ENCODE measurements around the gene ANXA3.

The ANXA3 gene

DNA sequence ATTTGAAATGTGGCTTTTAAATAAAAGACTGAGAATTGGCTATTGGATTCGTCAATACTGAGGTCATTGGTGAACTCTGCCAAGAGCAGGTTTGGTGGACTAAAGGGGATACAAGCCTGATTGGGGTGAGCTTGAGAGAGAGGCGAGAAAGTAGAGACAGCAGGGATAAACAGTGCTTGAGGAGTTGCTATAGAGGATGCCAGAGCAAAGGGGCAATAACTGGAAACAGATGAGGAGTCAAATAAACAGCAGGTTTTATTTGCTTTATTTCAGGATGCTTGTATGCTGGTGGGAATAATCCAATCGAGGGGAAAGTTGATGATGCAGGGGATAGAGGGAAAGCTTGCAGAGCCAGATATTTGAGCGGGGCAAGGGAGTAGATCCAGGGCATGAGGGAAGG lies 24.0 kb upstream of the ANXA3 start:
- no peak for TF ChIP-seq ZBTB7A (IDR thresholded peaks at IDR 0.05; ENCODE audit: low read depth)
- no peak for TF ChIP-seq YY1 (IDR thresholded peaks at IDR 0.05; ENCODE audit: low read depth)
- TF ChIP-seq CEBPB (IDR thresholded peaks at IDR 0.05): no peak
- TF ChIP-seq TCF12 (IDR thresholded peaks at IDR 0.05; ENCODE audit: low read depth): no peak
- TF ChIP-seq, protein P1, sequence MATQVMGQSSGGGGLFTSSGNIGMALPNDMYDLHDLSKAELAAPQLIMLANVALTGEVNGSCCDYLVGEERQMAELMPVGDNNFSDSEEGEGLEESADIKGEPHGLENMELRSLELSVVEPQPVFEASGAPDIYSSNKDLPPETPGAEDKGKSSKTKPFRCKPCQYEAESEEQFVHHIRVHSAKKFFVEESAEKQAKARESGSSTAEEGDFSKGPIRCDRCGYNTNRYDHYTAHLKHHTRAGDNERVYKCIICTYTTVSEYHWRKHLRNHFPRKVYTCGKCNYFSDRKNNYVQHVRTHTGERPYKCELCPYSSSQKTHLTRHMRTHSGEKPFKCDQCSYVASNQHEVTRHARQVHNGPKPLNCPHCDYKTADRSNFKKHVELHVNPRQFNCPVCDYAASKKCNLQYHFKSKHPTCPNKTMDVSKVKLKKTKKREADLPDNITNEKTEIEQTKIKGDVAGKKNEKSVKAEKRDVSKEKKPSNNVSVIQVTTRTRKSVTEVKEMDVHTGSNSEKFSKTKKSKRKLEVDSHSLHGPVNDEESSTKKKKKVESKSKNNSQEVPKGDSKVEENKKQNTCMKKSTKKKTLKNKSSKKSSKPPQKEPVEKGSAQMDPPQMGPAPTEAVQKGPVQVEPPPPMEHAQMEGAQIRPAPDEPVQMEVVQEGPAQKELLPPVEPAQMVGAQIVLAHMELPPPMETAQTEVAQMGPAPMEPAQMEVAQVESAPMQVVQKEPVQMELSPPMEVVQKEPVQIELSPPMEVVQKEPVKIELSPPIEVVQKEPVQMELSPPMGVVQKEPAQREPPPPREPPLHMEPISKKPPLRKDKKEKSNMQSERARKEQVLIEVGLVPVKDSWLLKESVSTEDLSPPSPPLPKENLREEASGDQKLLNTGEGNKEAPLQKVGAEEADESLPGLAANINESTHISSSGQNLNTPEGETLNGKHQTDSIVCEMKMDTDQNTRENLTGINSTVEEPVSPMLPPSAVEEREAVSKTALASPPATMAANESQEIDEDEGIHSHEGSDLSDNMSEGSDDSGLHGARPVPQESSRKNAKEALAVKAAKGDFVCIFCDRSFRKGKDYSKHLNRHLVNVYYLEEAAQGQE (IDR thresholded peaks at IDR 0.05; ENCODE audit: low read depth): no peak
- no peak for TF ChIP-seq TAF1 (IDR thresholded peaks at IDR 0.05; ENCODE audit: low read depth)
- no peak for TF ChIP-seq EGR1 (IDR thresholded peaks at IDR 0.05)
- no peak for TF ChIP-seq NFIC (IDR thresholded peaks at IDR 0.05)
- TF ChIP-seq, protein P2, sequence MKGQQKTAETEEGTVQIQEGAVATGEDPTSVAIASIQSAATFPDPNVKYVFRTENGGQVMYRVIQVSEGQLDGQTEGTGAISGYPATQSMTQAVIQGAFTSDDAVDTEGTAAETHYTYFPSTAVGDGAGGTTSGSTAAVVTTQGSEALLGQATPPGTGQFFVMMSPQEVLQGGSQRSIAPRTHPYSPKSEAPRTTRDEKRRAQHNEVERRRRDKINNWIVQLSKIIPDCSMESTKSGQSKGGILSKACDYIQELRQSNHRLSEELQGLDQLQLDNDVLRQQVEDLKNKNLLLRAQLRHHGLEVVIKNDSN (IDR thresholded peaks at IDR 0.05): no peak
- TF ChIP-seq RAD21 (IDR thresholded peaks at IDR 0.05; ENCODE audit: low read depth): no peak
- TF ChIP-seq, protein P3, sequence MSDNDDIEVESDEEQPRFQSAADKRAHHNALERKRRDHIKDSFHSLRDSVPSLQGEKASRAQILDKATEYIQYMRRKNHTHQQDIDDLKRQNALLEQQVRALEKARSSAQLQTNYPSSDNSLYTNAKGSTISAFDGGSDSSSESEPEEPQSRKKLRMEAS (IDR thresholded peaks at IDR 0.05): no peak
- TF ChIP-seq FOXM1 (IDR thresholded peaks at IDR 0.05; ENCODE audit: borderline replicate concordance, low read depth): no peak
- TF ChIP-seq TEAD4 (IDR thresholded peaks at IDR 0.05): no peak
- TF ChIP-seq CREB1 (IDR thresholded peaks at IDR 0.05; ENCODE audit: low read depth): no peak
- TF ChIP-seq EP300 (IDR thresholded peaks at IDR 0.05; ENCODE audit: borderline replicate concordance): no peak

DNA sequence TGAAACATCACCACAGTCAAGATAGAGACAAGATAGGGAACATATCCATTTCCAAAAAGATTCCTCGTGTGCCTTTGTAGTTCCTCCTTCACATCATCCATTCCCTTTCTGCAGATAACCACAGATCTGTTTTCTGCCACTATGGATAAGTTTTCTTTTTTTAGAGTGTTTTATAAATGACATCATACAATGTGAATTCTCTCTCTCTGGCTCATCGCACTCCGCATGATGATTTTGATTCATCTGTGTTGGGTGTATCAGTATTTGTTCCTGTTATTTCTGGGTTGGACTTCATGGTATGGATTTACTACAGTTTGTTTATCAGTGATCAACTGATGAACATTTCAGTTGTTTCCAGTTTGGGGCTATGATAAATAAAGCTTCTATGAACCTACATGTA lies 23.2 kb upstream of the ANXA3 start:
- TF ChIP-seq, protein P2 (IDR thresholded peaks at IDR 0.05): no peak
- TF ChIP-seq NFIC (IDR thresholded peaks at IDR 0.05): no peak
- no peak for TF ChIP-seq ZBTB7A (IDR thresholded peaks at IDR 0.05; ENCODE audit: low read depth)
- no peak for TF ChIP-seq FOXM1 (IDR thresholded peaks at IDR 0.05; ENCODE audit: borderline replicate concordance, low read depth)
- TF ChIP-seq, protein P3 (IDR thresholded peaks at IDR 0.05): no peak
- TF ChIP-seq, protein P1 (IDR thresholded peaks at IDR 0.05; ENCODE audit: low read depth): no peak
- no peak for TF ChIP-seq RAD21 (IDR thresholded peaks at IDR 0.05; ENCODE audit: low read depth)
- TF ChIP-seq TAF1 (IDR thresholded peaks at IDR 0.05; ENCODE audit: low read depth): no peak
- no peak for TF ChIP-seq EGR1 (IDR thresholded peaks at IDR 0.05)
- TF ChIP-seq YY1 (IDR thresholded peaks at IDR 0.05; ENCODE audit: low read depth): no peak

DNA sequence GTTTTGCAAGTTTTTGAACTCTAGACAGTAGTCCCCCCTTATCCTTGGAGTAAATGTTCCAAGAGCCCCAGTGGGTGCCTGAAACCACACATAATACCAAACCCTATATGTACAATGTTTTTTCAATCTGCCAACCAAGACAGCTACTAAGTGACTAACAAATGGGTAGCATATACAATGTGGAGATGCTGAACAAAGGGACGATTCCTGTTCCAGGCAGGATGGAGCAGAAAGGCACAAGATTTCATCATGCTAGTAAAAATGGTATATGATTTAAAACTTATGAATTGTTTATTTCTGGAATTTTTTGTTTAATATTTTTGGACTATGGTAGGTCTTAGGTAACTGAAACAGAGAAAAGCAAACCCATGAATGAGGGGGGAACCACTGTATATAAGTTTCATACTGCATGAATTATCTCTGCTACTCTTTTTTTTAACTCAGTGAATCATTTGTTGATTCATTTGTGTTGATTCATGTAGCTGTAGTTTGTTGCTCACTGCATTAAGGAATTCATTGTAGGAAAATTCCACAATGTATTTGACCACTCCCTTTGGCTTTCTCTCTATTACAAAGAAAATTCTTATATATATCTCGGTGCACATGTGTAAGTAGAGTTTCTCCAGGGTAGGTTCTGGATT lies 21.9 kb upstream of the ANXA3 start:
- TF ChIP-seq, protein P3 (IDR thresholded peaks at IDR 0.05): no peak
- no peak for TF ChIP-seq TAF1 (IDR thresholded peaks at IDR 0.05; ENCODE audit: low read depth)

DNA sequence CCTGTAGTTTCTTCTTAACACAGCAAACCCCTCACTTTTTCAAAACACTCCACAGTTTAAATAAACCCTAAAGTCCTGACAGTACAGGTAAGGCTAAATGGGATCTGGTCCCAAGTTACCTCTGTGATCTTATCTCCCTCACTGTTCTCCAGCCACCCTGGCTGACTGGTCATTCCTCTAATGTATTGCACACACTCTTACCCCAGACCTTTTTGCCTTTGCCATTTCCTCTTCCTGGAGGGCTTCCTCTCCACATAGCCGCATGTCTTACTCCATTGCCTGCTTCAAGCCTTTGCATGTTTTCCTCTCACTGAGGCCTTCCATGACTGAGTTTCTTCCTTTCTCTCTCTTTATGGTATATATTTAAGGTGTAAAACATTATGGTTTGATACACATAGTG lies 19.5 kb upstream of the ANXA3 start:
- TF ChIP-seq CEBPB (IDR thresholded peaks at IDR 0.05): no peak
- no peak for TF ChIP-seq TAF1 (IDR thresholded peaks at IDR 0.05; ENCODE audit: low read depth)
- TF ChIP-seq NFIC (IDR thresholded peaks at IDR 0.05): no peak
- TF ChIP-seq ZBTB7A (IDR thresholded peaks at IDR 0.05; ENCODE audit: low read depth): no peak
- no peak for TF ChIP-seq FOXM1 (IDR thresholded peaks at IDR 0.05; ENCODE audit: borderline replicate concordance, low read depth)
- TF ChIP-seq, protein P2 (IDR thresholded peaks at IDR 0.05): no peak
- no peak for TF ChIP-seq TEAD4 (IDR thresholded peaks at IDR 0.05)

DNA sequence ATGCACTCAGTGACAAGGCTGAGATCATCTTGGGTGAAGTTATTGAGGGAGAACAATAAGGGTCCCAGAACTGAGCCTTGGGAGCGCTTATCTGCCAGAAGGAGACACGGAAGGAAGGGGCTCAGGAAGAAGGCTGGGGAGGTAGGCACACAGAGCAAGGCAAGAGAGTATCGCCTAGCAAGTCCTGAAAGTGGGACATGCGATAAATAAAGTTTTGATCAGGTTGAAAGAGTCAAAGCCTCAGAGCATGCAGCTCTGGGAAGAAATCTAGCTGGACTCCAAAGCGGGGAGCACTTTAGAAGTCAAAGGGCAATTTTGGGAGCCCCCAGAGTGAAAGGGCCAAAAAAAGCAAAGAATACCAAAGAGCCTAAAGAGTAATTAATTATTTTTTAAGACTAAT lies 17.7 kb upstream of the ANXA3 start:
- TF ChIP-seq FOXM1 (IDR thresholded peaks at IDR 0.05; ENCODE audit: borderline replicate concordance, low read depth) (no peak), EGR1 (IDR thresholded peaks at IDR 0.05) (no peak), TCF12 (IDR thresholded peaks at IDR 0.05; ENCODE audit: low read depth) (no peak), ZBTB7A (IDR thresholded peaks at IDR 0.05; ENCODE audit: low read depth) (no peak), NFIC (IDR thresholded peaks at IDR 0.05) (no peak), RAD21 (IDR thresholded peaks at IDR 0.05; ENCODE audit: low read depth) (no peak), EP300 (IDR thresholded peaks at IDR 0.05; ENCODE audit: borderline replicate concordance) (no peak), TAF1 (IDR thresholded peaks at IDR 0.05; ENCODE audit: low read depth) (no peak), CREB1 (IDR thresholded peaks at IDR 0.05; ENCODE audit: low read depth) (no peak), CEBPB (IDR thresholded peaks at IDR 0.05) (no peak), YY1 (IDR thresholded peaks at IDR 0.05; ENCODE audit: low read depth) (no peak), TEAD4 (IDR thresholded peaks at IDR 0.05) (no peak)
- TF ChIP-seq, protein P2 (IDR thresholded peaks at IDR 0.05): no peak
- TF ChIP-seq, protein P3 (IDR thresholded peaks at IDR 0.05): no peak
- TF ChIP-seq, protein P1 (IDR thresholded peaks at IDR 0.05; ENCODE audit: low read depth): no peak

Measured in Ishikawa (cell line).